PC-3 (cell line): ENCODE results near the gene SLC4A9. TPM values are rescaled to one million over a fixed set of nuclear protein-coding genes. Genes with fewer than 3 reads are reported as not detected.

ENCODE experiments used
- ATAC-seq: fragments of 200-7000 bp; cut with Tn5 transposase; 2 replicates; pipeline ENCODE4 v1.9.1; 2020; ENCODE audit warnings: mild to moderate bottlenecking, moderate library complexity
- BruUV-seq: library from RNA; stranded (reverse); fragments of 400-500 nt; replicated peaks from 2 replicates; lab custom pipeline; 2021; lab: Mats Ljungman, UMichigan
- CTCF ChIA-PET: fragments of 300-600 bp; sonication (Branson Sonifier 250); formaldehyde crosslinking; loops from one replicate; lab custom pipeline; 2022; ENCODE audit warnings: antibody characterized with exemption; lab: Charles Lee
- POLR2A ChIA-PET: fragments of 300-600 bp; sonication (Branson Sonifier 250); formaldehyde crosslinking; loops from one replicate; lab custom pipeline; 2022; ENCODE audit warnings: antibody characterized with exemption; ENCODE audit not compliant: unreplicated experiment; lab: Charles Lee
- DNase-seq: peaks from one replicate; pipeline ENCODE4 v3.0.0-alpha.2; 2015
- H2AFZ ChIP-seq: fragments of 300-600 bp; sonication (generic); 2 replicates; pipeline ENCODE4 v1.6.0; 2016; ENCODE audit warnings: antibody characterized with exemption, low read length
- H3F3A ChIP-seq: fragments of 300-600 bp; sonication (generic); one replicate; pipeline ENCODE4 v1.6.0; 2017; ENCODE audit warnings: antibody characterized with exemption, low read length, control low read depth, mild to moderate bottlenecking; ENCODE audit not compliant: unreplicated experiment
- H3K27ac ChIP-seq: fragments of 300-600 bp; sonication (generic); 2 replicates; pipeline ENCODE4 v1.5.1; 2016; ENCODE audit warnings: mild to moderate bottlenecking, low read length
- H3K27me3 ChIP-seq: fragments of 300-600 bp; sonication (generic); 2 replicates; pipeline ENCODE4 v1.6.1; 2016; ENCODE audit warnings: low read length, mixed read lengths
- H3K36me3 ChIP-seq: fragments of 300-600 bp; sonication (generic); 2 replicates; pipeline ENCODE4 v1.6.1; 2016; ENCODE audit warnings: low read depth, mixed run types, low read length, mixed read lengths
- H3K4me1 ChIP-seq: fragments of 300-600 bp; sonication (generic); 2 replicates; pipeline ENCODE4 v1.5.1; 2016; ENCODE audit warnings: low read length; ENCODE audit not compliant: insufficient read depth
- H3K4me2 ChIP-seq: fragments of 300-600 bp; sonication (generic); 2 replicates; pipeline ENCODE4 v1.6.0; 2016; ENCODE audit warnings: low read length
- H3K4me3 ChIP-seq: fragments of 300-600 bp; sonication (generic); 2 replicates; pipeline ENCODE4 v1.5.1; 2016; ENCODE audit warnings: mild to moderate bottlenecking, low read length, mixed read lengths
- H3K79me2 ChIP-seq: fragments of 300-600 bp; sonication (generic); 2 replicates; pipeline ENCODE4 v1.6.1; 2017; ENCODE audit warnings: low read length, mixed read lengths
- H3K9ac ChIP-seq: fragments of 300-600 bp; sonication (generic); 2 replicates; pipeline ENCODE4 v1.6.0; 2016; ENCODE audit warnings: mild to moderate bottlenecking, low read length
- H3K9me2 ChIP-seq: fragments of 300-600 bp; sonication (generic); replicated peaks from 2 replicates; pipeline ENCODE4 v1.6.1; 2016; ENCODE audit warnings: mixed run types, low read length, mixed read lengths
- H3K9me3 ChIP-seq: fragments of 300-600 bp; sonication (generic); 2 replicates; pipeline ENCODE4 v1.6.1; 2016; ENCODE audit warnings: low read length, mixed read lengths
- H4K20me1 ChIP-seq: fragments of 300-600 bp; sonication (generic); 2 replicates; pipeline ENCODE4 v1.6.1; 2016; ENCODE audit warnings: low read length, mixed read lengths
- CTCF ChIP-seq: fragments of 300-600 bp; sonication (generic); conservative IDR thresholded peaks from 2 replicates; pipeline ENCODE4 v1.5.1; 2017; ENCODE audit warnings: antibody characterized with exemption, low read depth, mild to moderate bottlenecking, low read length
- EZH2 ChIP-seq: fragments of 300-600 bp; sonication (generic); IDR thresholded peaks from one replicate; pipeline ENCODE4 v1.6.1; 2017; ENCODE audit warnings: antibody characterized with exemption, mild to moderate bottlenecking, low read length; ENCODE audit not compliant: unreplicated experiment
- EZH2phosphoT487 ChIP-seq: fragments of 300-600 bp; sonication (generic); IDR thresholded peaks from 2 replicates; pipeline ENCODE4 v1.6.1; 2018; ENCODE audit warnings: mild to moderate bottlenecking, antibody characterized with exemption, low read length, borderline replicate concordance
- intact Hi-C: fragments of 100-400 bp; cut with micrococcal nuclease; formaldehyde crosslinking; loops from 2 replicates; pipeline ENCODE4 v1.9.0; 2023
- total RNA-seq: library from RNA; depleted of rRNA; stranded (reverse); fragments of >200 nt; gene quantifications from 2 replicates; pipeline ENCODE4 v1.2.3, GENCODE V29; 2014

The SLC4A9 gene
- total RNA-seq, 1 experiment from 2014 or later, result 0.29 TPM

DNA sequence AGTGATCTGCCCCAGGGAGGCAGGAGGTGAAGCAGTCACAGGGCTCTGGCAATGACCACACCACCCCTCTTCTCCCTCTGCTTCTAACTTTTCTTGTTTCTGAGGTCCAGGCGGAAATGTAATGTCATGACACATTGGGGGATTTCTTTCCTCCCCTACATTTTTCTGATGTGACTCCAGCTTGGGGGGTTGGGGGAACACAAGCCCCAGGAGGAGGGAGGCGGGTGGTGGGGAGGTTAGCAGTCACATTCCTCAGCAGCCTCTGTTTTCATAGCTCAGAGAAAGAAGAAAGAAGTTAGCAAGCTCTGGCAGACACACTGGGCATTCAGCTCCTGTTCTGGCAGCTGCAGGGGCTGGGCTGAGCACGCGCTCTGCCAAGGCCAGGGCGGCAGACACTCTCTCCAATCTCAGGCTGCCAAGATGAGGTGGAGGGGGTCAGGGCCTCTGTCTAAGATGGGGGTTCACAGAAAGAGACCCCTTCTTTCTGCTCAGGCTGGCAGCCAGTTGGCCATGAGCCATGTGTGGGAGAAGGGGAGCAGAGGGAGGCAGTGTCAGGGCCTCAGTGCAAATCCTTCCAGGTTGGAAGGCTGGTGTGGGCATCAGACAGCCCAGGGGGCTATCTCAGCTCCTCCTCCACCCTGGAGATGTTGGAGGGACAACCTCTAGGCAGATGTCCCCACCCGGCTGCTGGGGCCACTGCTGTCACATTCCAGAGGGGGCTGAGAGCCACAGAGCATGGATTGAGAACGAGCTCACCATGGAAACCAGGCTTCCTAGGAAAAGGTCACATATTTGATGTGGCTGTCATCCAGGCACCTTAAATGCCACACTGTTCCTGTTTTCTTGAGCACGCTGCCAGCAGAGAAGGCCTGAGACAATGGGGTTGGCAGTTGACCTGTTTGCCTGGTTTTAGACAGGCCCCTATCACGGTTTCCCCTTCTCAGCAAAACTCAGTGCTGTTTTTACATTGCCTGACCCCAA is 37.0 kb upstream of the SLC4A9 start:
- Histone ChIP-seq H3K36me3 (no peaks in the 10 kb centered on the region), H3K27ac (peak overlapping the region; percentile 98), H3K4me2 (peak overlapping the region; percentile 73), H3K4me1 (peaks cover 54% of the 10 kb centered on the region), H3F3A (no peaks in the 10 kb centered on the region), H3K79me2 (no peaks in the 10 kb centered on the region), H3K4me3 (peak overlapping the region; percentile 22; the same call in 1 of the 2 replicates), H4K20me1 (no peaks in the 10 kb centered on the region), H3K9ac (peak overlapping the region; percentile 81), H2AFZ (peak overlapping the region; percentile 46), H3K27me3 (no peaks in the 10 kb centered on the region), H3K9me3 (no peaks in the 10 kb centered on the region), H3K9me2 (no peaks in the 10 kb centered on the region)
- BruUV-seq, result TSS peak; percentile 81
- DNase-seq (peak; percentile 93), ATAC-seq (peak; percentile 76)
- TF ChIP-seq EZH2 (no peak), EZH2phosphoT487 (no peak), CTCF (no peak)
- POLR2A ChIA-PET, result interaction anchor here (0.6 to 2.0 kb wide), 8 partner anchors 11 to 65 kb away, joined by 3 to 16 read pairs (median 5); partner anchors contain the start of gene HBEGF
- intact Hi-C loops, result loop anchor here (1.0 kb wide), 1 partner anchor 22 kb away; no protein-coding TSS in a partner anchor
- CTCF ChIA-PET, result interaction anchor here (0.9 to 2.3 kb wide), 3 partner anchors 23 to 79 kb away, joined by 3 to 10 read pairs (median 9); partner anchors contain the start of gene HBEGF

DNA sequence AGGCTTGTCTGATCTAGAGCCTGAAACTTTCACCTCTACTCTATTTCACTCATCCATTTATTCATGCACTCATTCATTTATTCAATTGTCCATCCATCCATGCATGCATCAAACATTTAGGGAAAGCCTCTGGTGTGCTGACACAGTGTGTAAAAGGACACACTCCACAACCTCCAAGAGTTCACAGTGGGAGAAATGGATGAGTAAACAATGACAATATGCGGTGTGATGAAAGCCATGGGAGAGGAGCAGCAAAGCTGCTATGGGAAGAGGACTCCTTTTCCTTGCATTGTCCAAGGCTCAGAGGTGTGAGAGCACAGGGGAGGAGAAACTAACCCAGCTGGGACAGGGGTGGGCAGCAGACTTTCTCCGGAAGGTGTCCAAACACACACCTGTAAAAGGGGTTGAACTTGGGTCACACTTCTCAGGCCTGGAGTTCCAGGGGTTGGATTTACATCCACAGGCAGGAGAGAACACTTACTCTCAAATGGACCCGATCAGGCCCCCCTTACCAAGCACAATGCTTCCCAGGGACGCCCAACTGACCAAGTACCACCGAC is 35.9 kb upstream of the SLC4A9 start:
- no peaks in the 10 kb centered on the region for H3K9me2 ChIP-seq
- ChIA-PET CTCF (interaction anchor here (2.3 kb wide), 1 partner anchor 22 kb away, joined by 10 read pairs; the partner anchor contains the start of gene HBEGF), POLR2A (interaction anchor here (1.9 kb wide), 1 partner anchor 63 kb away, joined by 16 read pairs; no protein-coding TSS in a partner anchor)
- TF ChIP-seq EZH2phosphoT487 (no peak), EZH2 (no peak), CTCF (no peak)
- H3K4me2 ChIP-seq, result peak overlapping the region; percentile 73
- peak; percentile 54 for DNase-seq
- H3F3A ChIP-seq, result no peaks in the 10 kb centered on the region
- H4K20me1 ChIP-seq, result no peaks in the 10 kb centered on the region
- no peaks in the 10 kb centered on the region for H3K27me3 ChIP-seq
- H3K27ac ChIP-seq, result peak overlapping the region; percentile 98
- H3K9ac ChIP-seq, result peak overlapping the region; percentile 81
- H3K36me3 ChIP-seq, result no peaks in the 10 kb centered on the region
- no peaks in the 10 kb centered on the region for H3K9me3 ChIP-seq
- H3K79me2 ChIP-seq, result no peaks in the 10 kb centered on the region
- no TSS peak for BruUV-seq
- intact Hi-C loops, result no loop called here
- no peak overlapping the region for H3K4me3 ChIP-seq
- peak overlapping the region; percentile 4; the same call in 1 of the 2 replicates for H2AFZ ChIP-seq
- peak; percentile 18 for ATAC-seq
- peaks cover 45% of the 10 kb centered on the region for H3K4me1 ChIP-seq
